ENCODE data around the gene PICK1.

Gene PICK1

GRCh38 chr22:38056969-38057891 lies at the start of gene PICK1:
PICK1 (plus strand) TSS chr22:38057404; CDS start chr22:38057810, 406 bp downstream.
- peak; percentile 89 for DNase-seq

GRCh38 chr22:38009000-38009806 lies 48.0 kb upstream of the PICK1 start:
- no peak for DNase-seq

- no peak for DNase-seq
Measured at GRCh38 chr22:38012604-38013072, 44.6 kb upstream of the PICK1 start.

GRCh38 chr22:38014083-38014482 lies 43.1 kb upstream of the PICK1 start:
- DNase-seq, result no peak

- no peak for DNase-seq
Measured at GRCh38 chr22:38016182-38017151, 40.7 kb upstream of the PICK1 start.

- DNase-seq, result no peak
Measured at GRCh38 chr22:38017272-38017920, 39.8 kb upstream of the PICK1 start.

- no peak for DNase-seq
Measured at GRCh38 chr22:38017939-38018885, 39.0 kb upstream of the PICK1 start.

- DNase-seq, result no peak
Measured at GRCh38 chr22:38018938-38019827, 38.0 kb upstream of the PICK1 start.

GRCh38 chr22:38021206-38021605 lies 36.0 kb upstream of the PICK1 start:
- no peak for DNase-seq

GRCh38 chr22:38023045-38023444 lies 34.2 kb upstream of the PICK1 start:
- DNase-seq, result no peak

GRCh38 chr22:38025514-38025913 lies 31.7 kb upstream of the PICK1 start:
- DNase-seq, result no peak

GRCh38 chr22:38026130-38027111 lies 30.8 kb upstream of the PICK1 start:
- no peak for DNase-seq

- DNase-seq, result no peak
Measured at GRCh38 chr22:38027487-38027886, 29.7 kb upstream of the PICK1 start.

- DNase-seq, result no peak
Measured at GRCh38 chr22:38028344-38029130, 28.7 kb upstream of the PICK1 start.

- no peak for DNase-seq
Measured at GRCh38 chr22:38029370-38029769, 27.8 kb upstream of the PICK1 start.

- DNase-seq, result no peak
Measured at GRCh38 chr22:38029901-38030300, 27.3 kb upstream of the PICK1 start.

GRCh38 chr22:38030311-38031133 lies 26.7 kb upstream of the PICK1 start:
- no peak for DNase-seq
